Liver (tissue), 9 donors: ENCODE measurements around the gene BEGAIN. TPM values are rescaled to one million over a fixed set of nuclear protein-coding genes. Genes with fewer than 3 reads are reported as not detected.

Experiments
- DNase-seq: peaks from one replicate; pipeline ENCODE4 v3.0.0-alpha.2; 2017; ENCODE audit warnings: low spot score
- H3K27ac ChIP-seq, 2 donors: one replicate each; pipeline ENCODE4 v1.7.0; 2013; ENCODE audit warnings: inconsistent platforms in 2 of 2, low read length in 2 of 2, control low read depth in 1 of 2, low read depth in 1 of 2, mild to moderate bottlenecking in 1 of 2
- H3K27me3 ChIP-seq, 4 donors: one replicate each; pipeline versions ENCODE4 v1.6.1 to v1.7.0; 2013; ENCODE audit warnings: low read length in 3 of 4, inconsistent platforms in 1 of 4, mild to moderate bottlenecking in 1 of 4, moderate library complexity in 1 of 4; ENCODE audit not compliant: control insufficient read depth in 4 of 4, insufficient read depth in 4 of 4
- H3K36me3 ChIP-seq, 4 donors: one replicate each; pipeline versions ENCODE4 v1.6.1 to v1.7.0; 2013; ENCODE audit warnings: low read length in 3 of 4, mild to moderate bottlenecking in 3 of 4, low read depth in 1 of 4, moderate library complexity in 1 of 4; ENCODE audit not compliant: control insufficient read depth in 4 of 4, insufficient read depth in 3 of 4
- H3K4me1 ChIP-seq, 4 donors: one replicate each; pipeline versions ENCODE4 v1.6.1 to v1.7.0; 2013; ENCODE audit warnings: low read length in 3 of 4, mild to moderate bottlenecking in 3 of 4, moderate library complexity in 1 of 4; ENCODE audit not compliant: control insufficient read depth in 4 of 4, insufficient read depth in 4 of 4
- H3K4me3 ChIP-seq, 3 donors: one replicate each; pipeline versions ENCODE4 v1.6.1 to v1.7.0; 2013; ENCODE audit warnings: low read length in 3 of 3, control low read depth in 1 of 3, low read depth in 1 of 3, mild to moderate bottlenecking in 1 of 3
- H3K9ac ChIP-seq, 2 donors: one replicate each; pipeline ENCODE4 v1.7.0; 2013; ENCODE audit warnings: low read length in 2 of 2, mild to moderate bottlenecking in 2 of 2, moderate library complexity in 2 of 2, control low read depth in 1 of 2, low read depth in 1 of 2
- H3K9me3 ChIP-seq, 4 donors: one replicate each; pipeline versions ENCODE4 v1.6.1 to v1.7.0; 2013; ENCODE audit warnings: low read length in 3 of 4; ENCODE audit not compliant: control insufficient read depth in 4 of 4
- ATF3 ChIP-seq: IDR thresholded peaks from 2 replicates; pipeline ENCODE4 v1.6.1; 2016; ENCODE audit warnings: antibody characterized with exemption
- EGR1 ChIP-seq, 2 donors: IDR thresholded peaks; 2 replicates each; pipeline ENCODE4 v1.6.1; 2016 to 2018; ENCODE audit warnings: antibody characterized with exemption in 2 of 2, low read depth in 2 of 2
- FOXA1 ChIP-seq: IDR thresholded peaks from 2 replicates; pipeline ENCODE4 v1.6.1; 2016; ENCODE audit warnings: antibody characterized with exemption
- GABPA ChIP-seq, 2 donors: IDR thresholded peaks in 1 of 2; conservative IDR thresholded peaks in 1 of 2; 2 replicates each; pipeline ENCODE4 v1.6.1; 2016; ENCODE audit warnings: antibody characterized with exemption in 2 of 2, mild to moderate bottlenecking in 1 of 2, moderate library complexity in 1 of 2
- HNF4G ChIP-seq: IDR thresholded peaks from 2 replicates; pipeline ENCODE4 v1.6.1; 2016; ENCODE audit warnings: antibody characterized with exemption
- JUND ChIP-seq, 2 donors: IDR thresholded peaks; 2 replicates each; pipeline ENCODE4 v1.6.1; 2016; ENCODE audit warnings: antibody characterized with exemption in 2 of 2
- NR2F2 ChIP-seq: IDR thresholded peaks from 2 replicates; pipeline ENCODE4 v1.6.1; 2016; ENCODE audit warnings: antibody characterized with exemption
- REST ChIP-seq: IDR thresholded peaks from 2 replicates; pipeline ENCODE4 v1.6.1; 2016; ENCODE audit warnings: antibody characterized with exemption, mild to moderate bottlenecking
- RXRA ChIP-seq, 2 donors: IDR thresholded peaks; 2 replicates each; pipeline ENCODE4 v1.6.1; 2017 to 2018; ENCODE audit warnings: antibody characterized with exemption in 2 of 2, mild to moderate bottlenecking in 1 of 2
- SP1 ChIP-seq: IDR thresholded peaks from 2 replicates; pipeline ENCODE4 v1.6.1; 2018; ENCODE audit warnings: antibody characterized with exemption, mild to moderate bottlenecking
- TAF1 ChIP-seq: conservative IDR thresholded peaks from 2 replicates; pipeline ENCODE4 v1.6.1; 2016; ENCODE audit warnings: antibody characterized with exemption, mild to moderate bottlenecking
- YY1 ChIP-seq: IDR thresholded peaks from 2 replicates; pipeline ENCODE4 v1.6.1; 2016; ENCODE audit warnings: antibody characterized with exemption, mild to moderate bottlenecking
- WGBS: extraction: QIAGEN DNeasy Blood & Tissue Kit; methylation state at CpG from one replicate; pipeline ENCODE4 v1.1.7; 2013; 5-methylcytosine and 5-hydroxymethylcytosine counted together
- polyA plus RNA-seq, 2 donors: library from polyadenylated mRNA; stranded (reverse) in 1 of 2; unstranded in 1 of 2; fragments of 200-250 nt in 1 of 2; fragments of >200 nt in 1 of 2; fragmentation: Nextera tagmentation in 1 of 2; extraction: Ambion mirVana in 1 of 2; gene quantifications; one replicate each; pipeline versions ENCODE4 v1.2.1 to v1.2.3, GENCODE V29; 2013 to 2015
- total RNA-seq, 2 donors: library from RNA; depleted of rRNA; stranded (reverse); fragments of >200 nt; gene quantifications; one replicate each; pipeline ENCODE4 v1.2.3, GENCODE V29; 2014
- TF ChIP-seq, protein P1 (sequence below): fragments of 150-350 bp; IDR thresholded peaks from 2 replicates; pipeline ENCODE4 v1.5.1; 2017; ENCODE audit warnings: improper control_type of control experiment, low read depth, low read length; ENCODE audit not compliant: missing input control
- TF ChIP-seq, protein P2 (sequence below): IDR thresholded peaks from 2 replicates; pipeline ENCODE4 v1.6.1; 2016; ENCODE audit warnings: antibody characterized with exemption
- TF ChIP-seq, protein P3 (sequence below): IDR thresholded peaks from 2 replicates; pipeline ENCODE4 v1.6.1; 2016; ENCODE audit warnings: antibody characterized with exemption
- donor health status: healthy.
- donor health status: healthy.
- donor health status: healthy.
- donor health status: healthy.
- donor health status: healthy.

Gene BEGAIN
- total and polyA plus RNA-seq, 4 donors, result 0.11 to 1.9 (median 0.29) TPM

DNA sequence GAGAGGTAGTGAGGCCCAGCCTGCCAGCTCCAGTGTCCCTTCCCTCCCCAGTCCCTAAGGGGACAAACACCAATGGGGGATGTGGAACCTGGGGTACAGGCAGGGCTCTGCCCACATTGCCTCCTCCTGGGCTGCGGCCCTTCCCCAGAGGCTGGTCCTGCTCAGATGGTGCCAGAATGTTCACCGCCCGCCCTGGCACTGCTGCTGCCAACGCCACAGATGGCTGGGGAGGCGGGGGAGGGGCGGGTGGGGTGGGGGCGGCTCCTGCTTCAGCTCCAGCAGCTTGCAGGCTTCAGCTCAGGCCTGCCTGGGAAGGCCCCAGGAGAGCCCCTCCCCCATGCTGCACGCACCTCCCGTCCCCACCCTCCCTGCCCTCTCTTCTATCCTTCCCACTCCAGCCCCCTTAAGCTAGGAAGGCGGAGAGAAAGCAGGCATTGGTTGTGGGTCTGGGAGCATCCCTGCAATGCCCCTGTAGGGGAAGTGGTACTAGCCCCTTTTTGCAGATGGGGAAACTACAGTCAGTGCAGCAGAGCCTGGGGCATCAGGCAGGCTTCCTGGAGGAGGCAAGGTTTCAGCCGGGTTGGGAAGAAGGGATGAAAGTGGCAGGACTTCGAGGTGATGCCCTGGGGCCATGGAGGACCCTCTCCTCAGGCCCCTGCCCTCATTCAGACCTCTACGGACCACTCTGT, 2.0 kb upstream of the BEGAIN start:
- no peak for DNase-seq
- Histone ChIP-seq H3K9ac (no peak overlapping the region), H3K4me1 (peaks cover 0 to 7% (median 6%) of the 10 kb centered on the region in 4 donors), H3K27ac (no peak overlapping the region), H3K27me3 (peaks cover 0 to 4% (median 0%) of the 10 kb centered on the region in 4 donors), H3K9me3 (no peaks in the 10 kb centered on the region), H3K36me3 (no peaks in the 10 kb centered on the region), H3K4me3 (no peak overlapping the region)
- WGBS, result 56% methylated on average over 13 of the region's 13 CpGs
- no peak for TF ChIP-seq HNF4G
- TF ChIP-seq ATF3, result no peak
- TF ChIP-seq SP1, result no peak
- TF ChIP-seq FOXA1, result no peak
- TF ChIP-seq, protein P1, sequence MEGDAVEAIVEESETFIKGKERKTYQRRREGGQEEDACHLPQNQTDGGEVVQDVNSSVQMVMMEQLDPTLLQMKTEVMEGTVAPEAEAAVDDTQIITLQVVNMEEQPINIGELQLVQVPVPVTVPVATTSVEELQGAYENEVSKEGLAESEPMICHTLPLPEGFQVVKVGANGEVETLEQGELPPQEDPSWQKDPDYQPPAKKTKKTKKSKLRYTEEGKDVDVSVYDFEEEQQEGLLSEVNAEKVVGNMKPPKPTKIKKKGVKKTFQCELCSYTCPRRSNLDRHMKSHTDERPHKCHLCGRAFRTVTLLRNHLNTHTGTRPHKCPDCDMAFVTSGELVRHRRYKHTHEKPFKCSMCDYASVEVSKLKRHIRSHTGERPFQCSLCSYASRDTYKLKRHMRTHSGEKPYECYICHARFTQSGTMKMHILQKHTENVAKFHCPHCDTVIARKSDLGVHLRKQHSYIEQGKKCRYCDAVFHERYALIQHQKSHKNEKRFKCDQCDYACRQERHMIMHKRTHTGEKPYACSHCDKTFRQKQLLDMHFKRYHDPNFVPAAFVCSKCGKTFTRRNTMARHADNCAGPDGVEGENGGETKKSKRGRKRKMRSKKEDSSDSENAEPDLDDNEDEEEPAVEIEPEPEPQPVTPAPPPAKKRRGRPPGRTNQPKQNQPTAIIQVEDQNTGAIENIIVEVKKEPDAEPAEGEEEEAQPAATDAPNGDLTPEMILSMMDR, result no peak
- TF ChIP-seq YY1, result no peak
- TF ChIP-seq TAF1, result no peak
- TF ChIP-seq REST, result no peak
- TF ChIP-seq GABPA (IDR thresholded peaks at IDR 0.05 in 1 of 2, conservative IDR thresholded peaks at IDR 0.05 in 1 of 2), result no peak
- no peak for TF ChIP-seq NR2F2
- no peak for TF ChIP-seq RXRA (IDR thresholded peaks at IDR 0.05)
- TF ChIP-seq, protein P2, sequence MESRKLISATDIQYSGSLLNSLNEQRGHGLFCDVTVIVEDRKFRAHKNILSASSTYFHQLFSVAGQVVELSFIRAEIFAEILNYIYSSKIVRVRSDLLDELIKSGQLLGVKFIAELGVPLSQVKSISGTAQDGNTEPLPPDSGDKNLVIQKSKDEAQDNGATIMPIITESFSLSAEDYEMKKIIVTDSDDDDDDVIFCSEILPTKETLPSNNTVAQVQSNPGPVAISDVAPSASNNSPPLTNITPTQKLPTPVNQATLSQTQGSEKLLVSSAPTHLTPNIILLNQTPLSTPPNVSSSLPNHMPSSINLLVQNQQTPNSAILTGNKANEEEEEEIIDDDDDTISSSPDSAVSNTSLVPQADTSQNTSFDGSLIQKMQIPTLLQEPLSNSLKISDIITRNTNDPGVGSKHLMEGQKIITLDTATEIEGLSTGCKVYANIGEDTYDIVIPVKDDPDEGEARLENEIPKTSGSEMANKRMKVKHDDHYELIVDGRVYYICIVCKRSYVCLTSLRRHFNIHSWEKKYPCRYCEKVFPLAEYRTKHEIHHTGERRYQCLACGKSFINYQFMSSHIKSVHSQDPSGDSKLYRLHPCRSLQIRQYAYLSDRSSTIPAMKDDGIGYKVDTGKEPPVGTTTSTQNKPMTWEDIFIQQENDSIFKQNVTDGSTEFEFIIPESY, result no peak
- TF ChIP-seq EGR1 (IDR thresholded peaks at IDR 0.05; ENCODE audit: low read depth in 2 of 2), result no peak
- no peak for TF ChIP-seq JUND (IDR thresholded peaks at IDR 0.05)
- TF ChIP-seq, protein P3, sequence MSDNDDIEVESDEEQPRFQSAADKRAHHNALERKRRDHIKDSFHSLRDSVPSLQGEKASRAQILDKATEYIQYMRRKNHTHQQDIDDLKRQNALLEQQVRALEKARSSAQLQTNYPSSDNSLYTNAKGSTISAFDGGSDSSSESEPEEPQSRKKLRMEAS, result no peak

- peaks cover 0 to 7% (median 6%) of the 10 kb centered on the region in 4 donors for H3K4me1 ChIP-seq
- H3K9me3 ChIP-seq, result no peaks in the 10 kb centered on the region
- WGBS, result 68% methylated on average over 10 of the region's 10 CpGs
- no peak overlapping the region for H3K4me3 ChIP-seq
- no peak for TF ChIP-seq GABPA (IDR thresholded peaks at IDR 0.05 in 1 of 2, conservative IDR thresholded peaks at IDR 0.05 in 1 of 2)
- DNase-seq, result no peak
- peaks cover 0 to 7% (median 0%) of the 10 kb centered on the region in 4 donors for H3K27me3 ChIP-seq
- no peak overlapping the region for H3K27ac ChIP-seq
- H3K36me3 ChIP-seq, result no peaks in the 10 kb centered on the region
- no peak overlapping the region for H3K9ac ChIP-seq
Observed at GRCh38 chr14:100588671-100589070, 1.5 kb upstream of the BEGAIN start.
